ENCODE measurements around the gene CFAP221. TPM values are rescaled to one million over a fixed set of nuclear protein-coding genes. Genes with fewer than 3 reads are reported as not detected.

Gene CFAP221
- total and polyA plus RNA-seq, 2 donors, result 0.14 to 0.41 TPM

DNA sequence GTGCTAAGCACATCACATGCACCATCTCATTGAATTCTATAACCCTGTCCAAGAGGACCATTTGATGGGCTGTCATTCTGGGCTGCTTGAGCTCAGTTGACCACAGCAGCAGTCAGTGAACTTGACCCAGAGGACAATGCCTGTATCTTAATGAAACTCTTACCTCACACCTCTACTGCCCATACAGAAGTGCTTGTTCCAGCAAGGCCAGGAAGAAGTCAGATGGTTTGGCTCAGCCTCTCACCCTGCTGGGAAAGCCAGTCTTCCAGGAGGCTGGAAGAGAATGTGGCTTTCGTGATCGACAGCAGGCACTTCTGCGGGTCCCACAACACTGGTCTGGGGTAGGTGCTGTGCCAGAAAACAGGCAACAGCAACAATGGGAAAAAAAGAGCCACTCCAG is 47.3 kb downstream of the CFAP221 start:
- no peak for DNase-seq (ENCODE audit: low read depth in 6 of 9, low spot score in 9 of 9)
- Histone ChIP-seq H3K27ac (ENCODE audit: low read depth in 1 of 2, low read length in 1 of 2) (no peak overlapping the region), H3K4me1 (ENCODE audit: control insufficient read depth in 2 of 2, insufficient read depth in 2 of 2, low read length in 2 of 2) (no peaks in the 10 kb centered on the region), H3K36me3 (ENCODE audit: control insufficient read depth in 2 of 2, insufficient read depth in 2 of 2, low read length in 1 of 2) (no peaks in the 10 kb centered on the region), H3K9me3 (ENCODE audit: control insufficient read depth in 2 of 2, insufficient read depth in 1 of 2, low read length in 1 of 2) (no peaks in the 10 kb centered on the region), H3K4me3 (ENCODE audit: low read length in 2 of 2) (no peak overlapping the region), H3K27me3 (ENCODE audit: control insufficient read depth in 2 of 2, insufficient read depth in 1 of 2, low read length in 1 of 2) (no peaks in the 10 kb centered on the region)
- 99% methylated on average over 3 of the region's 3 CpGs for WGBS

DNA sequence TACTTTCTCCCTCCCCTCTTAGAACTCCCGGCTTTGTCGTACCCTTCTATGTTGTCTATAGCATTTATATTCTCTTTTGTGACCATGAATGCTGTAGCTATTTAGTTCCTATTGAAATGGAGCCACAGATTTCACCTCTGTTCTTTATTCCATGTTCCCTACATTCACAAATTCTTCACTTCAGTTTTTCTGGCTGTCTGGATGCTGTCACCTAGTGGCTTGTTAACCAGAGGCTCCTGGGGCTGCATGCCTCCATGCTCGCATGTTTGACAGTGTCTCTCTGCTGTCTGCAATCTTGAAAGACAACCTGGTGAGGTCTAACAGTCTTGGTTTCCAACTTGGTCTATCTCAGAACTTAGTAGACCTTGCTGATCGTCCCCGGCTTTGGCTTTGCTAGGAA is 48.2 kb downstream of the CFAP221 start:
- DNase-seq (ENCODE audit: low read depth in 6 of 9, low spot score in 9 of 9), result no peak
- Histone ChIP-seq H3K36me3 (ENCODE audit: control insufficient read depth in 2 of 2, insufficient read depth in 2 of 2, low read length in 1 of 2) (no peaks in the 10 kb centered on the region), H3K9me3 (ENCODE audit: control insufficient read depth in 2 of 2, insufficient read depth in 1 of 2, low read length in 1 of 2) (no peaks in the 10 kb centered on the region), H3K27ac (ENCODE audit: low read depth in 1 of 2, low read length in 1 of 2) (no peak overlapping the region), H3K27me3 (ENCODE audit: control insufficient read depth in 2 of 2, insufficient read depth in 1 of 2, low read length in 1 of 2) (no peaks in the 10 kb centered on the region), H3K4me1 (ENCODE audit: control insufficient read depth in 2 of 2, insufficient read depth in 2 of 2, low read length in 2 of 2) (no peaks in the 10 kb centered on the region), H3K4me3 (ENCODE audit: low read length in 2 of 2) (no peak overlapping the region)
- WGBS, result 83% methylated on average over 5 of the region's 5 CpGs

DNA sequence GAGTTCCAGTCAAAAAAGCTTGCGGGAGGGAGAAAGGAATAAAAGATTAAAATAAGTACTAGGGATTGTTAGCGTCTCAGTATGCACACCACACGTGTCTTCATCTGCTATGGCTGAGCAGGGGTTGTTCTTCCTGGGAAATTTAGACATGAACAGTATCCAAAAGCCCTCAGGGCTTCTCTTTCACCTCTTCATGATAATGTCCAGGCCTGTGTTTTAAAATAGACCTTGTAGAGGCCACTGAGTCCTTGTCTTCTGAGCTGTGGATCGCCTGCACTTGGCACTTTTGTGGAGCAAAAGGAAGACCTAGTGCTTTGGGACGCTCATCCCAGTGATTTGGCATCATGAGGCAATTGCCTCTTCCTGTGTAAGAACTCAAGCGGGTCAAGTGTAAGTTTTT is 52.4 kb downstream of the CFAP221 start:
- Histone ChIP-seq H3K4me3 (ENCODE audit: low read length in 2 of 2) (no peak overlapping the region), H3K36me3 (ENCODE audit: control insufficient read depth in 2 of 2, insufficient read depth in 2 of 2, low read length in 1 of 2) (no peaks in the 10 kb centered on the region), H3K9me3 (ENCODE audit: control insufficient read depth in 2 of 2, insufficient read depth in 1 of 2, low read length in 1 of 2) (no peaks in the 10 kb centered on the region), H3K27ac (ENCODE audit: low read depth in 1 of 2, low read length in 1 of 2) (no peak overlapping the region), H3K4me1 (ENCODE audit: control insufficient read depth in 2 of 2, insufficient read depth in 2 of 2, low read length in 2 of 2) (no peaks in the 10 kb centered on the region), H3K27me3 (ENCODE audit: control insufficient read depth in 2 of 2, insufficient read depth in 1 of 2, low read length in 1 of 2) (no peaks in the 10 kb centered on the region)
- 94% methylated on average over 6 of the region's 6 CpGs for WGBS
- no peak for DNase-seq (ENCODE audit: low read depth in 6 of 9, low spot score in 9 of 9)

DNA sequence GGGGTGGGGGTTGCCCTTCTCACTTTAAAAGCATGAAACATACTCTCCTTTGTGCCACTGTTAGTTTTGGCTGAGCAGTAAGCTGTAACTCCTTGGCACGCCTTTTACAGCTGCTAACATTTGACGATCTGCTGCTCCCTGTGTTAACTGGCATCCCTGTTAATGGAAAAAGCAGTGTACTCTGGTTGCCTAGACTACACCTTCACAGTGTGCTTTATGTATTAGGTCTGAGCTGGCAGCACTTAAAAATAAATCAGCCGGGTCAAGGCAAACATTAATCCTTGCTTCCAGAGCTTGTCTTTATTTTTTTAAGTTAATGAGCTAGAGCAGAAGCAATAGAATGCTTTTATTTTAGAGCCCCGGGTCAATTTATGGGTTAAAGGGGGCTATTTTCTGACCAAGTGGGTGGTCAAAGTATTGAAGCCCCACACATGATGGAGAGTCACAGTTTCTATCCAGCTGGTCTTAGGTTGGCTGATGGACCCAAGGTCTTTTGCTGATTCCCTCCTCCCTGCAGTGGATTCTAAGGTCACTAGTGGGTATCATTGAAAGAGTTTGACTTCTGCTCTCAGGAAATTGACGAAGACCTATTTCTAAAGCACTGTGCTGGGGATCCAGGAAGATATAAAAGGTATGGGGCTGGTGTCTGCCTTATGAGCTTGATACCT is 54.5 kb downstream of the CFAP221 start:
- 92% methylated on average over 5 of the region's 5 CpGs for WGBS
- Histone ChIP-seq H3K9me3 (ENCODE audit: control insufficient read depth in 2 of 2, insufficient read depth in 1 of 2, low read length in 1 of 2) (no peaks in the 10 kb centered on the region), H3K27ac (ENCODE audit: low read depth in 1 of 2, low read length in 1 of 2) (no peak overlapping the region), H3K27me3 (ENCODE audit: control insufficient read depth in 2 of 2, insufficient read depth in 1 of 2, low read length in 1 of 2) (no peaks in the 10 kb centered on the region), H3K4me1 (ENCODE audit: control insufficient read depth in 2 of 2, insufficient read depth in 2 of 2, low read length in 2 of 2) (no peaks in the 10 kb centered on the region), H3K36me3 (ENCODE audit: control insufficient read depth in 2 of 2, insufficient read depth in 2 of 2, low read length in 1 of 2) (no peaks in the 10 kb centered on the region), H3K4me3 (ENCODE audit: low read length in 2 of 2) (no peak overlapping the region)
- DNase-seq (ENCODE audit: low read depth in 6 of 9, low spot score in 9 of 9), result no peak

DNA sequence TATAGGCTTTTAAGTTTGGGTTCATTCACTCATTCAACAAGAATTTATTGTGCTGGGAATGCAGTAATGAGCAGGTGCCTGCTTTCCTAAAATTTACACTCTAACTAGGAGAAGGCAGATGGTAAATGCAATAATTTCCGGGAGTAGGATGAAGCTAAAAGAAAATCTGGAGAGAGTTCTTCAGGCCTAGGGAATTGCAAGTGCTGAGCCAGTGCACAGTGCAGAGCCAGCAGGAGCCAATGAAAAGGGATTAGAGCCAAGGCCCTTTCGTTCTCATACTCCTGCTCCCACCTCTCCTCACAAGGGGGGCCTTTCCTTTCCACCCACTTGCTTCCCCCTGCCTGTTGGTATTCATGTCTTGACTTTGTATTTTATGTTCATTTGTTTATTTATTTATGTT is 55.1 kb downstream of the CFAP221 start:
- Histone ChIP-seq H3K27ac (ENCODE audit: low read depth in 1 of 2, low read length in 1 of 2) (no peak overlapping the region), H3K27me3 (ENCODE audit: control insufficient read depth in 2 of 2, insufficient read depth in 1 of 2, low read length in 1 of 2) (no peaks in the 10 kb centered on the region), H3K4me1 (ENCODE audit: control insufficient read depth in 2 of 2, insufficient read depth in 2 of 2, low read length in 2 of 2) (no peaks in the 10 kb centered on the region), H3K36me3 (ENCODE audit: control insufficient read depth in 2 of 2, insufficient read depth in 2 of 2, low read length in 1 of 2) (no peaks in the 10 kb centered on the region), H3K4me3 (ENCODE audit: low read length in 2 of 2) (no peak overlapping the region), H3K9me3 (ENCODE audit: control insufficient read depth in 2 of 2, insufficient read depth in 1 of 2, low read length in 1 of 2) (no peaks in the 10 kb centered on the region)
- no peak for DNase-seq (ENCODE audit: low read depth in 6 of 9, low spot score in 9 of 9)
- WGBS, result 91% methylated on average over 2 of the region's 2 CpGs

DNA sequence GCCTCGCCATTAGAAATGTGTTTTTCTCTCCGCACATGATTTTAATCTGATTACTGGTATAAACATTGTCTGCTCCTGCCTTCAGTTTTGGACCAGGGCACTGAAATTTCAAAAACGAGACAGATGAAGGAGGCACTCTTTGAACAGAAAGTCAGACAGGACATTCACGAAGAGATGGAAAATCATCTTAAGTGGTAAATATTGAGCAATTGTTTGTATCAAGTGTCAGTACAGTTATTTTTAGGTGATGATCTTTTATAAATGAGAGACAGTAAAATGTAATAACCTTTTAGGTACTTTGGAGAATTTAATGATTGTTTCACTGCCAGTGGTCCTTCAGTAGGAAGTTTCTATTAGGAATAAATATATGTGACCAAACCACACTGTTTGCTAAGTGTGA is 60.8 kb downstream of the CFAP221 start:
- Histone ChIP-seq H3K4me3 (ENCODE audit: low read length in 2 of 2) (no peak overlapping the region), H3K27me3 (ENCODE audit: control insufficient read depth in 2 of 2, insufficient read depth in 1 of 2, low read length in 1 of 2) (peaks cover 0 to 5% of the 10 kb centered on the region in 2 donors), H3K9me3 (ENCODE audit: control insufficient read depth in 2 of 2, insufficient read depth in 1 of 2, low read length in 1 of 2) (no peaks in the 10 kb centered on the region), H3K27ac (ENCODE audit: low read depth in 1 of 2, low read length in 1 of 2) (no peak overlapping the region), H3K36me3 (ENCODE audit: control insufficient read depth in 2 of 2, insufficient read depth in 2 of 2, low read length in 1 of 2) (no peaks in the 10 kb centered on the region), H3K4me1 (ENCODE audit: control insufficient read depth in 2 of 2, insufficient read depth in 2 of 2, low read length in 2 of 2) (no peaks in the 10 kb centered on the region)
- no peak for DNase-seq (ENCODE audit: low read depth in 6 of 9, low spot score in 9 of 9)
- 91% methylated on average over 4 of the region's 4 CpGs for WGBS

DNA sequence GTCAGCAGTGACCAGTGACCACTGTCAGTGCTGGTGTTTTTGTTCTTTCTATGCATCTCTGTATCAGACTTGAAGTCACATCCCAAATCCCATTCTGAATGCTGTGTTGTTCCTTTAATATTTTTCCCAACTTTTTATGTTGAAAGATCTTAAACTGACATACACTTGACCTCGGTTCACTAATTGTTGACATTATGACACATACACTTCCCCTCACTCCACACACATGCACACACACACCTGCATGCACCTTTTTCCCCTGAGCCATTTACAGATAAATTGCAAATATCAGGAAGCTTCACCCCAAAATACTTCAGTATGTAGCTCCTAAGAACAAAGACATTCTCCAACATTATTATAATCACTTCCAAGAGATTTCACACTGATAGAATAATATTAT is 62.4 kb downstream of the CFAP221 start:
- no peaks in the 10 kb centered on the region for H3K9me3 ChIP-seq (ENCODE audit: control insufficient read depth in 2 of 2, insufficient read depth in 1 of 2, low read length in 1 of 2)
- H3K36me3 ChIP-seq (ENCODE audit: control insufficient read depth in 2 of 2, insufficient read depth in 2 of 2, low read length in 1 of 2), result no peaks in the 10 kb centered on the region

DNA sequence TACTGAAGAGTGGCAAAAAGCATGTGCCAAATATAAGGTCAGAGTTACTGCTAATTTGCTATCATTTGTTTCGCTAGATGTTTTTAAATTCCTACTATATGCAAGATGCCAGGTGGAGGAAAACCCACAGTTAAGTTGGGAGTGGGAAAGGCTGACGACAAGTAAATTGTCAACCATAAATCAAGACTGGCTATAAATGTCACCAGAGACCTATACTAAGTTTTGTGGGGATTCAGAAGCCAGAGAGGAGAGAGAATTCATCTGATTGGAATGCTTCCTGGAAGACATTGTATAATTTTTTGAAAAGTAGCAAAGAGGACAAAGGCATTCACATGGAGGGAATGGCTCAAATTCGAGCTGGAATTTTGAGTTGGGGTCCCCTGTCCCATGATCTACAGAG is 64.3 kb downstream of the CFAP221 start:
- no peaks in the 10 kb centered on the region for H3K4me1 ChIP-seq (ENCODE audit: control insufficient read depth in 2 of 2, insufficient read depth in 2 of 2, low read length in 2 of 2)
- 76% methylated on average over 3 of the region's 3 CpGs for WGBS

More for the DNA sequence above, 62.4 kb downstream of the CFAP221 start:
- H3K27me3 ChIP-seq (ENCODE audit: control insufficient read depth in 2 of 2, insufficient read depth in 1 of 2, low read length in 1 of 2), result peaks cover 0 to 5% of the 10 kb centered on the region in 2 donors
- DNase-seq (ENCODE audit: low read depth in 6 of 9, low spot score in 9 of 9), result no peak
- no peaks in the 10 kb centered on the region for H3K4me1 ChIP-seq (ENCODE audit: control insufficient read depth in 2 of 2, insufficient read depth in 2 of 2, low read length in 2 of 2)
- 82% methylated on average over 1 of the region's 1 CpG for whole genome bisulfite sequencing
- no peak overlapping the region for H3K27ac ChIP-seq (ENCODE audit: low read depth in 1 of 2, low read length in 1 of 2)
- H3K4me3 ChIP-seq (ENCODE audit: low read length in 2 of 2), result no peak overlapping the region

DNA sequence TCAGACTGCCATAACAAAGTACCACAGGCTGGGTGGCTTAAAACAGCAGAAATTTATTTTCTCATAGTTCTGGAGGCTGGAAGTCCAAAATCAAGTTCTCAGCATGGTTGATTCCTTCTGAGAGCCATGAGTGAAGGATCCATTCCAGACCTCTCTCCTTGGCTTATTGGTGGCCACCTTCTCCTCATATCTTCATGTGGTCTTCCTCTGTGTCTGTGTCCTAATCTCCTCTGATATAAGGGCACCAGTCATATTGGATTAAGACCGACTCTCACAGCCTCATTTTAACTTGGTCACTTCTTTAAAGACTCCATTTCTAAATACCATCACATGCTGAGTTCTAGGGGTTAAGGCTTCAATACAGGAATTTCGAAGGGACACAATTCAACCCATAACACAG is 65.1 kb downstream of the CFAP221 start:
- no peak overlapping the region for H3K4me3 ChIP-seq (ENCODE audit: low read length in 2 of 2)
- DNase-seq (ENCODE audit: low read depth in 6 of 9, low spot score in 9 of 9), result no peak
- H3K4me1 ChIP-seq (ENCODE audit: control insufficient read depth in 2 of 2, insufficient read depth in 2 of 2, low read length in 2 of 2), result no peaks in the 10 kb centered on the region
- peaks cover 0 to 4% of the 10 kb centered on the region in 2 donors for H3K9me3 ChIP-seq (ENCODE audit: control insufficient read depth in 2 of 2, insufficient read depth in 1 of 2, low read length in 1 of 2)
- peaks cover 0 to 5% of the 10 kb centered on the region in 2 donors for H3K27me3 ChIP-seq (ENCODE audit: control insufficient read depth in 2 of 2, insufficient read depth in 1 of 2, low read length in 1 of 2)
- no peak overlapping the region for H3K27ac ChIP-seq (ENCODE audit: low read depth in 1 of 2, low read length in 1 of 2)
- 90% methylated on average over 2 of the region's 2 CpGs for WGBS
- no peaks in the 10 kb centered on the region for H3K36me3 ChIP-seq (ENCODE audit: control insufficient read depth in 2 of 2, insufficient read depth in 2 of 2, low read length in 1 of 2)

More for the DNA sequence above, 64.3 kb downstream of the CFAP221 start:
- H3K27me3 ChIP-seq (ENCODE audit: control insufficient read depth in 2 of 2, insufficient read depth in 1 of 2, low read length in 1 of 2), result peaks cover 0 to 5% of the 10 kb centered on the region in 2 donors
- H3K27ac ChIP-seq (ENCODE audit: low read depth in 1 of 2, low read length in 1 of 2), result no peak overlapping the region
- H3K9me3 ChIP-seq (ENCODE audit: control insufficient read depth in 2 of 2, insufficient read depth in 1 of 2, low read length in 1 of 2), result peaks cover 0 to 3% of the 10 kb centered on the region in 2 donors
- no peak for DNase-seq (ENCODE audit: low read depth in 6 of 9, low spot score in 9 of 9)
- H3K4me3 ChIP-seq (ENCODE audit: low read length in 2 of 2), result no peak overlapping the region
- no peaks in the 10 kb centered on the region for H3K36me3 ChIP-seq (ENCODE audit: control insufficient read depth in 2 of 2, insufficient read depth in 2 of 2, low read length in 1 of 2)
